Chondrocyte (in vitro differentiated cells): ENCODE data around the gene MAPK8IP2. TPM values are rescaled to one million over a fixed set of nuclear protein-coding genes. Genes with fewer than 3 reads are reported as not detected.
"Not testable (repeated sequence)": the region's sequence is repeated elsewhere in the genome, so short reads cannot be mapped to it uniquely, and the experiment has no call there.

Experiments
- DNase-seq: peaks from one replicate; pipeline ENCODE4 v3.0.0; 2021; ENCODE audit warnings: mixed read lengths, low spot score
- H3K27ac Mint-ChIP-seq: one replicate; pipeline ENCODE4 v1.8.0; 2021; ENCODE audit warnings: mild to moderate bottlenecking, moderate library complexity, mixed read lengths; ENCODE audit not compliant: unreplicated experiment
- H3K27me3 Mint-ChIP-seq: 2 replicates; pipeline ENCODE4 v1.8.0; 2021; ENCODE audit warnings: low read depth, mixed read lengths
- H3K36me3 Mint-ChIP-seq: 2 replicates; pipeline ENCODE4 v1.8.0; 2021; ENCODE audit warnings: low read depth, mixed read lengths
- H3K4me1 Mint-ChIP-seq: 2 replicates; pipeline ENCODE4 v1.8.0; 2021; ENCODE audit warnings: low read depth, mild to moderate bottlenecking, mixed read lengths
- H3K4me3 Mint-ChIP-seq: one replicate; pipeline ENCODE4 v1.8.0; 2021; ENCODE audit warnings: mild to moderate bottlenecking, moderate library complexity, mixed read lengths; ENCODE audit not compliant: unreplicated experiment
- H3K9me3 Mint-ChIP-seq: 2 replicates; pipeline ENCODE4 v1.8.0; 2021; ENCODE audit warnings: low read depth, mixed read lengths
- CTCF ChIP-seq: fragments of 200-600 bp; sonication (generic); IDR thresholded peaks from 2 replicates; pipeline ENCODE4 v1.5.0; 2021; ENCODE audit warnings: antibody characterized with exemption, mild to moderate bottlenecking, moderate library complexity
- total RNA-seq: library from RNA; stranded (reverse); gene quantifications from 3 replicates; pipeline ENCODE4 v1.2.1, GENCODE V29; 2021

Gene MAPK8IP2
- total RNA-seq, 1 donor from 2014 or later = 4.1 TPM

GRCh38 chr22:50605613-50606074 is 5.1 kb downstream of the MAPK8IP2 start:
- H3K27me3 Mint-ChIP-seq = peaks cover 7% of the 10 kb centered on the region

GRCh38 chr22:50606165-50606945 is 5.8 kb downstream of the MAPK8IP2 start:
- Mint-ChIP-seq H3K36me3 (no peaks in the 10 kb centered on the region), H3K9me3 (no peaks in the 10 kb centered on the region), H3K27ac (no peak overlapping the region), H3K4me3 (no peak overlapping the region), H3K27me3 (peaks cover 7% of the 10 kb centered on the region), H3K4me1 (peaks cover 5% of the 10 kb centered on the region)
- peak; percentile 48 for DNase-seq
- TF ChIP-seq CTCF = peak; percentile 25

More at GRCh38 chr22:50605613-50606074, 5.1 kb downstream of the MAPK8IP2 start:
- Mint-ChIP-seq H3K27ac (no peak overlapping the region), H3K4me3 (no peak overlapping the region), H3K4me1 (peaks cover 5% of the 10 kb centered on the region), H3K36me3 (no peaks in the 10 kb centered on the region), H3K9me3 (no peaks in the 10 kb centered on the region)
- no peak for TF ChIP-seq CTCF
- DNase-seq = no peak

- TF ChIP-seq CTCF = no peak
- no peaks in the 10 kb centered on the region for H3K9me3 Mint-ChIP-seq
- no peaks in the 10 kb centered on the region for H3K4me1 Mint-ChIP-seq
- peaks cover 7% of the 10 kb centered on the region for H3K27me3 Mint-ChIP-seq
- no peak overlapping the region for H3K4me3 Mint-ChIP-seq
- DNase-seq = peak; percentile 83
- H3K36me3 Mint-ChIP-seq = no peaks in the 10 kb centered on the region
- no peak overlapping the region for H3K27ac Mint-ChIP-seq
These were observed 6.5 kb downstream of the MAPK8IP2 start for GRCh38 chr22:50606946-50607658.

- Mint-ChIP-seq H3K9me3 (no peaks in the 10 kb centered on the region), H3K4me3 (no peak overlapping the region), H3K27ac (no peak overlapping the region), H3K36me3 (no peaks in the 10 kb centered on the region), H3K27me3 (peaks cover 7% of the 10 kb centered on the region), H3K4me1 (no peaks in the 10 kb centered on the region)
- DNase-seq = peak; percentile 59
- no peak for TF ChIP-seq CTCF
These were observed 7.0 kb downstream of the MAPK8IP2 start for GRCh38 chr22:50607659-50608020.

GRCh38 chr22:50608058-50608840 is 7.7 kb downstream of the MAPK8IP2 start:
- DNase-seq = peak; percentile 72
- H3K4me3 Mint-ChIP-seq, H3K4me1 Mint-ChIP-seq, H3K27ac Mint-ChIP-seq, H3K27me3 Mint-ChIP-seq, H3K36me3 Mint-ChIP-seq, H3K9me3 Mint-ChIP-seq: not testable (repeated sequence)
